Inferior parietal cortex (tissue), 1 donor: ENCODE measurements around the gene IRF5.
"Not testable (repeated sequence)": the region's sequence is repeated elsewhere in the genome, so short reads cannot be mapped to it uniquely, and the experiment has no call there.

Experiments used
- DNase-seq: peaks from one replicate; pipeline ENCODE4 v3.0.0-alpha.2; 2016; ENCODE audit errors: extremely low spot score

The IRF5 gene

GRCh38 chr7:128962899-128963298 is 25.2 kb downstream of the IRF5 start:
- no peak for DNase-seq

- DNase-seq = no peak
These were observed 25.6 kb downstream of the IRF5 start for GRCh38 chr7:128963327-128963757.

GRCh38 chr7:128968624-128969023 is 30.9 kb downstream of the IRF5 start:
- no peak for DNase-seq

GRCh38 chr7:128974241-128974934 is 36.7 kb downstream of the IRF5 start:
- DNase-seq = no peak

- no peak for DNase-seq
These were observed 44.4 kb downstream of the IRF5 start for GRCh38 chr7:128982105-128982504.

- no peak for DNase-seq
These were observed 47.9 kb downstream of the IRF5 start for GRCh38 chr7:128985660-128986059.

- DNase-seq = no peak
These were observed 48.9 kb downstream of the IRF5 start for GRCh38 chr7:128986609-128987008.

- no peak for DNase-seq
These were observed 50.6 kb downstream of the IRF5 start for GRCh38 chr7:128988372-128988771.

- DNase-seq = no peak
These were observed 52.2 kb downstream of the IRF5 start for GRCh38 chr7:128989961-128990360.

- DNase-seq = no peak
These were observed 55.7 kb downstream of the IRF5 start for GRCh38 chr7:128993419-128993818.

- DNase-seq = not testable (repeated sequence)
These were observed 56.8 kb downstream of the IRF5 start for GRCh38 chr7:128994560-128994959.

- DNase-seq = no peak
These were observed 59.5 kb downstream of the IRF5 start for GRCh38 chr7:128997181-128997580.
